Thymus (tissue), 11 donors: ENCODE results near the gene ZYG11B. TPM values are rescaled to one million over a fixed set of nuclear protein-coding genes. Genes with fewer than 3 reads are reported as not detected.
A peak's percentile ranks its signal among the peaks of the same experiment; 100 is the strongest.
"Not testable (repeated sequence)": the region's sequence is repeated elsewhere in the genome, so short reads cannot be mapped to it uniquely, and the experiment has no call there.

Source experiments
- DNase-seq, 9 donors: peaks; one replicate each; pipeline ENCODE4 v3.0.0-alpha.2; 2013; ENCODE audit warnings: low spot score in 9 of 9, low read depth in 6 of 9, missing footprints in 1 of 9
- H3K27ac ChIP-seq, 2 donors: one replicate each; pipeline ENCODE4 v1.5.1; 2013; ENCODE audit warnings: control low read depth in 1 of 2, low read depth in 1 of 2, low read length in 1 of 2, mild to moderate bottlenecking in 1 of 2, moderate library complexity in 1 of 2
- H3K27me3 ChIP-seq, 2 donors: one replicate each; pipeline ENCODE4 v1.5.1; 2013; ENCODE audit warnings: low read length in 1 of 2; ENCODE audit not compliant: control insufficient read depth in 2 of 2, insufficient read depth in 1 of 2
- H3K36me3 ChIP-seq, 2 donors: one replicate each; pipeline ENCODE4 v1.5.1; 2013; ENCODE audit warnings: low read length in 1 of 2, mild to moderate bottlenecking in 1 of 2, moderate library complexity in 1 of 2; ENCODE audit not compliant: control insufficient read depth in 2 of 2, insufficient read depth in 2 of 2
- H3K4me1 ChIP-seq, 2 donors: one replicate each; pipeline ENCODE4 v1.5.1; 2013; ENCODE audit warnings: low read length in 2 of 2; ENCODE audit not compliant: control insufficient read depth in 2 of 2, insufficient read depth in 2 of 2
- H3K4me3 ChIP-seq, 2 donors: one replicate each; pipeline ENCODE4 v1.5.1; 2013; ENCODE audit warnings: low read length in 2 of 2, control low read depth in 1 of 2, mild to moderate bottlenecking in 1 of 2
- H3K9me3 ChIP-seq, 2 donors: one replicate each; pipeline ENCODE4 v1.5.1; 2013; ENCODE audit warnings: low read length in 1 of 2, mild to moderate bottlenecking in 1 of 2; ENCODE audit not compliant: control insufficient read depth in 2 of 2, insufficient read depth in 1 of 2
- WGBS: extraction: QIAGEN DNeasy Blood & Tissue Kit; methylation state at CpG from one replicate; pipeline ENCODE4 v1.1.7; 2013; 5-methylcytosine and 5-hydroxymethylcytosine counted together
- polyA plus RNA-seq: library from polyadenylated mRNA; stranded (reverse); fragments of 200-250 nt; gene quantifications from one replicate; pipeline ENCODE4 v1.2.3, GENCODE V29; 2013
- total RNA-seq: library from RNA; stranded (reverse); fragments of 120-200 nt; gene quantifications from one replicate; pipeline ENCODE4 v1.2.4, GENCODE V29; 2013
- donor health status: healthy.

The ZYG11B gene
- total and polyA plus RNA-seq, 2 donors = 9.0 to 10.8 TPM

DNA sequence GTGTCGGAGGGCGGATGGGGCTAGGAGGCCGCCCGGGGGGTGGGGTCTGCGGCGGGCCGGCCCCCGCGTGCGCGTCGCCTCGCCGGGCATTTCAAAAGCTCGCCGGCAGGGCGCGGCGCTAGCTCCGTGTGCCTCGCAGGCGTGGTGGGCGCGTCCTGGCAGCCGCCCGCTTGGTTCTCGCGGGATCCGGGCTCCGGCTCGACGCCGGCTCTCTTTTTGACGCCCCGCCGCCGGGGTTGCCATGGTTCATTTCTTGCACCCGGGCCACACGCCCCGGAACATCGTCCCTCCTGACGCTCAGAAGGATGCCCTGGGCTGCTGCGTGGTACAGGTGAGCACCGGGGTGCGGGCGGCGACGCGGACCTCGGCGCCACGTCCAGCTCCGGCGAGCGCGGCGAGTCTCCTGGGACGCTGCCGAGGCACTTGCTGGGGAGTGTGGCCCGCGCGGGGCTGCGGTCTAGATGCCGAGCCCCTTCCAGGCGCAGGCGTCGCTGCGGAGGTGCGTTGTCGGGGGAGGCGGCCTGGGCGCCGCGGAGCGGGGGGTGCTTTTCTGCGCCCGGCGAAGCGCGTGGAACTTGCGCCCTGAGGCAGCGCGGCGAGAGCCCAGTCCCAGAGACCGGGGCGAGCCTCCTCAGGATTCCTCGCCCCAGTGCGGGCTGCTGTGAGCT lies 116.5 kb downstream of the ZYG11B start, which contains the start of gene ZYG11A:
ZYG11A (plus strand) TSS at position 118 of the 668 bp plus-strand sequence; CDS start at position 242, 124 bp downstream.
- H3K9me3 ChIP-seq = peaks cover 0 to 3% of the 10 kb centered on the region in 2 donors
- H3K4me3 ChIP-seq = peak within 1 kb of the TSS; percentile 32 to 37
- peak within 1 kb of the TSS in 1 of 2 donors; percentile 18 for H3K27ac ChIP-seq
- peaks cover 25 to 54% of the 10 kb centered on the region in 2 donors for H3K27me3 ChIP-seq
- 4% methylated on average over 88 of the region's 88 CpGs for WGBS
- H3K4me1 ChIP-seq = peaks cover 5 to 6% of the 10 kb centered on the region in 2 donors
- DNase-seq = peak in 8 of 9 donors; percentile 28 to 79 (median 52)
- H3K36me3 ChIP-seq = no peaks in the 10 kb centered on the region

DNA sequence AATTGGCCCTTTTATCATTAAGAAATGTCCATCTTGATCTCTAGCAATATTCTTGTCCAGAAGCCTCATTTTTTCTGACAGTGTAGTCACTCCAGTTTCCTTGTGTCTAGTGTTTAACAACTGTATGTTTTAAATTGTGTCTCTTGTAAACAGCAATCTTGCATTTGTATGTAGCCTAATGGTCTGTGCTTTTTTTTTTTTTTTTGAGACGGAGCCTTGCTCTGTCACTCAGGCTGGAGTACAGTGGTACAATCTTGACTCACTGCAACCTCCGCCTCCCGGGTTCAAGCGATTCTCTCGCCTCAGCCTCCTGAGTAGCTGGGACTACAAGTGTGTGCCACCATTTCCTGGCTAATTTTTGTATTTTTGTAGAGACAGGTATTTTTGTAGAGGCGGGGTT lies 118.9 kb downstream of the ZYG11B start:
- not testable (repeated sequence) for H3K27ac ChIP-seq, DNase-seq, H3K4me3 ChIP-seq, H3K9me3 ChIP-seq, H3K36me3 ChIP-seq, H3K4me1 ChIP-seq
- peaks cover 25 to 54% of the 10 kb centered on the region in 2 donors for H3K27me3 ChIP-seq
- WGBS = 97% methylated on average over 6 of the region's 6 CpGs

DNA sequence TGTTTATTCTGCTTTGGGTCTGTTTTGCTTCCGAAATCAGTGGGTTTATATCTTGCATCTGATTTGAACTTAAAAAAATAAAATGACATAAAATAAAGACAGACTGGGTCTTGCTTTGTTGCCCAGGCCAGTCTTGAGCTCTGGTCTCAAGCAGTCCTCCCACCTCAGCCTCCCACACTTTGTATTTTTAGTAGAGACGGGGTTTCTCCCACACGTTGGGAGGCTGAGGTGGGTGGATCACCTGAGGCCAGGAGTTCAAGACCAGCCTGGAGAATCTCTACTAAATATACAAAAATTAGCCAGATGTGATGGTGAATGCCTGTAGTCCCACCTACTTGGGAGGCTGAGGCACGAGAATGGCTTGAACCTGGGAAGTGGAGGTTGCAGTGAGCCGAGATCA lies 122.2 kb downstream of the ZYG11B start:
- WGBS = 92% methylated on average over 5 of the region's 5 CpGs
- peaks cover 0 to under 1% of the 10 kb centered on the region in 2 donors for H3K4me1 ChIP-seq
- no peak for DNase-seq

DNA sequence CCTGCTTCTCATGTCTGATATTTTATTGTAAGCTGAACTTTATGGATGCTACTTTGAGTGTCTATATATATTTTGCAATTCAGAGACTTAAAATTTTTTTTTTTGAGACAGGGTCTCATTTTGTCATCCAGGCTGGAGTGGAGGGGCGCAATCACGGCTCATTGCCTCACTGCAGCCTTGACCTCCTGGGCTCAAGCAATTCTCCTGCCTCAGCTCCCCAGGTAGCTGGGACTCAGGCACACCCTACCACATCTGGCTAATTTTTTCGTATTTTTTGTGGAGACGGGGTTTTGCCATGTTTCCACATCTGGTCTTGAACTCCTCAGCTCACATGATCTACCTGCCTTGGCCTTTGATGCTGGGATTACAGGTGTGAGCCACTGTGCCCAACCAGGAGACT lies 124.7 kb downstream of the ZYG11B start:
- WGBS = 96% methylated on average over 4 of the region's 4 CpGs
- no peaks in the 10 kb centered on the region for H3K4me1 ChIP-seq
- no peaks in the 10 kb centered on the region for H3K9me3 ChIP-seq
- no peak overlapping the region for H3K27ac ChIP-seq
- peaks cover under 1 to 4% of the 10 kb centered on the region in 2 donors for H3K27me3 ChIP-seq
- no peak for DNase-seq
- H3K4me3 ChIP-seq = no peak overlapping the region
- H3K36me3 ChIP-seq = no peaks in the 10 kb centered on the region

More for the DNA sequence above, 122.2 kb downstream of the ZYG11B start:
- Histone ChIP-seq H3K9me3 (no peaks in the 10 kb centered on the region), H3K27ac (no peak overlapping the region), H3K36me3 (no peaks in the 10 kb centered on the region), H3K27me3 (peaks cover 10 to 28% of the 10 kb centered on the region in 2 donors), H3K4me3 (no peak overlapping the region)

DNA sequence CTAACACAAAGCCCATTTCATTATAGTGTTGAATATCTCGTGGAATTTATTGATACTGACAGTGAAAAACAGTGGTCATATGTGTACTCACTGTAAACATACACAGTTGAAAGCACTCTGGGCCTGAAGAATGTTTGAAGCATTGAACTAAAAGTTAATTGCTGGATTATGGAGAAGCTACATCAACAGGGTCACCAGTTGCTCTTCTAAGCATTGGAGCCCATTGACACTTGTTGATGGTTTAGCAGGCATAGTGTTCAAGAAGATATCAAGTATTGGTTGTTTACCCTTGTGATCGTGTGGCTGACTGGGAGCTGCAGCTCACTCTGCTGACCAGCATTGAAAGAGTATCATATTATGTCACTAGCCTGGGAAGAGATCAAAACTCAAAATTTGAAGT lies 126.6 kb downstream of the ZYG11B start:
- Histone ChIP-seq H3K4me3 (no peak overlapping the region), H3K27ac (no peak overlapping the region), H3K4me1 (no peaks in the 10 kb centered on the region), H3K9me3 (no peaks in the 10 kb centered on the region), H3K36me3 (no peaks in the 10 kb centered on the region), H3K27me3 (no peaks in the 10 kb centered on the region)
- 84% methylated on average over 2 of the region's 2 CpGs for WGBS
- no peak for DNase-seq

DNA sequence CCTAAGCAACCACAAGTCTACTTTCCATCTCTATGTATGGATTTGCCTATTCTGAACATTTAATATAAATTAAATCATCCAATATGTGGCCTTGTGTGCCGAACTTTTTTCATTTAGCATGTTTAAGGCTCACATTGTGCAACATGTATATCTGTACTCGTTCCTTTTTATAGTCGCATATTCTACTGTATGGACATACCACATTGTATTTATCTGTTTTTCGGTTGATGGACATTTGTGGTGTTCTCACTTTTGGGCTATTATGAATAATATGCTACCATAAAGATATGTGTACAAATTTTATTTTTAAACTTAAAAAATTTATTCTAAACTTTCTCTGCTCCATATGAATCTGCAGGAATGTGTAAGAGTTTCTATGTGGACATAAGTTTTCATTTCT lies 129.3 kb downstream of the ZYG11B start:
- Histone ChIP-seq H3K9me3 (no peaks in the 10 kb centered on the region), H3K4me3 (no peak overlapping the region), H3K27me3 (no peaks in the 10 kb centered on the region), H3K4me1 (no peaks in the 10 kb centered on the region), H3K36me3 (no peaks in the 10 kb centered on the region), H3K27ac (no peak overlapping the region)
- 98% methylated on average over 4 of the region's 4 CpGs for WGBS
- DNase-seq = no peak

DNA sequence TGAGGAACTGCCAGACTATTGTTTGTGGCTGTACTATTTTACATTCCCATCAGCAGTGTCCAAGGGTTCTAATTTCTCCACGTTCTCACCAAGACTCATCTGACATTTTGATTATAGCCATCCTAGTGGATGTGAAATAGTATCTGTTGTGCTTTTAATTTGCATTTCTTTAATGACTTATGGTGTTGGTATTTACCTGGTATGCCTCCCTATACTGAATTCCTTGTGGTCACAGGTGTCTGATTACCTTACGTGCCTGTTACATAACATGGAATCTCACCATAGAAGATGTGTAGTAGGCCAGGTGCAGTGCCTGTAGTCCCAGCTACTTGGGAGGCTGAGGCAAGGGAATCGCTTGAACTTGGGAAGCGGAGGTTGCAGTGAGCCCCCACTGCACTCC lies 129.8 kb downstream of the ZYG11B start:
- H3K27ac ChIP-seq = no peak overlapping the region
- 96% methylated on average over 4 of the region's 4 CpGs for WGBS

DNA sequence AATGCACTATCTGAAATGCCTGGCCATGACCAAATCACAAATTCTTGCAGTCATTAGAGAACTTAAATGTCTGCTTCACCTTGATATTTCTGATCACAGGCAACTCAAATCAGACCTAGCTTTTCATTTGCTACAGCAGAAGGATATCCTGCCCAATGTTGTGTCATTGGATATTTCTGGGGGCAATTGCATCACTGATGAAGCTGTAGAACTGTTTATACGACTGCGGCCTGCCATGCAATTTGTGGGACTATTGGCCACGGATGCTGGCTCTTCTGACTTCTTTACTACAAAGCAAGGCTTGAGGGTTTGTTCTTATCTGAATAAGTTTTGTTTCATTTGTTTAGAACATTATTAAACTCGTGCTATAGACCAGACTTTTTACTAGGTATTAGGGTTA lies 131.2 kb downstream of the ZYG11B start:
- DNase-seq = no peak
- WGBS = 91% methylated on average over 4 of the region's 4 CpGs
- H3K27ac ChIP-seq = peak overlapping the region in 1 of 2 donors; percentile 1
- no peaks in the 10 kb centered on the region for H3K36me3 ChIP-seq
- H3K4me1 ChIP-seq = no peaks in the 10 kb centered on the region
- H3K27me3 ChIP-seq = no peaks in the 10 kb centered on the region
- H3K4me3 ChIP-seq = no peak overlapping the region
- no peaks in the 10 kb centered on the region for H3K9me3 ChIP-seq

More for the DNA sequence above, 129.8 kb downstream of the ZYG11B start:
- no peak for DNase-seq
- H3K9me3 ChIP-seq = no peaks in the 10 kb centered on the region
- H3K36me3 ChIP-seq = no peaks in the 10 kb centered on the region
- H3K4me1 ChIP-seq = no peaks in the 10 kb centered on the region
- no peak overlapping the region for H3K4me3 ChIP-seq
- H3K27me3 ChIP-seq = no peaks in the 10 kb centered on the region

DNA sequence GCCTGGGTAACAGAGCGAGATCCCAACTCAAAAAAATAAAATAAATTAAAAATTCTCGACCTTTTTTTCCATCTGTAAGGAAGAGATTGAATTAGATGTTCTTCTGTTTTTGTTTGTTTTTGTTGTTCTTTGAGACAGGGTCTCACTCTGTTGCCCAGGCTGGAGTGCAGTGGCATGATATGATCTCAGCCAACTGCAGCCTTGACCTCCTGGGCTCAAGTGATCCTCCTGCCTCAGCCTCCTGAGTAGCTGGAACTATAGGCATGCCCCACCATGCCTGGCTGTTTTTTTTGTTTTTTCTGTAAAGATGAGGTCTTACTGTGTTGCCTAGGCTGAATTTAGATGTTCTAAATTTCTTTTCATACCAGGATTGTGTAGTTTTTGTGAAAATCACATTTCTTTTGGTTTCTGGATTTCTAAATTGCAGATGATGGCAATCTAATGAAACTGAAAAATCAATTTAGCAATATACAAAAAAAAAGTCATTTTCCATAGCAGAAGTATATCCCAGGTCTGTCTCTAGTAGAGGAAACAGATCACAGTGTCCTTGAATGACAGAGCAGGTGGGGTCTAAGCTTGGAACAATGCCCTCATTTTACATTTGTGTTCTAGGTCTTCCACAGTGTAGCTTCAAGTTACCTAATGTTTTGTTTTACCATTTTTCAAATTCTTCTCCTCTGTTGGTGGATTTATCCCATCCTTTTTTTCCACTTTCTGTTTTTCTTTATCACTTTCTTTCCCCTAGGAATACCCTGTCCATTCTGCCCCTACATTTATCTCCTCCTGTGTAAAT lies 136.6 kb downstream of the ZYG11B start:
- 71% methylated on average over 2 of the region's 2 CpGs for WGBS
- no peak overlapping the region for H3K4me3 ChIP-seq

More for the DNA sequence above, 136.6 kb downstream of the ZYG11B start:
- Histone ChIP-seq H3K9me3 (no peaks in the 10 kb centered on the region), H3K27me3 (no peaks in the 10 kb centered on the region), H3K36me3 (no peaks in the 10 kb centered on the region), H3K27ac (no peak overlapping the region), H3K4me1 (no peaks in the 10 kb centered on the region)
- DNase-seq = no peak
